ENCODE data around the gene OR10K1.

GRCh38 chr1:158454537-158454936, 7.1 kb upstream of the OR10K1 start:
- TF ChIP-seq CTCF (IDR thresholded peaks at IDR 0.05) (no peak), RAD21 (conservative IDR thresholded peaks at IDR 0.05 in 1 of 2, IDR thresholded peaks at IDR 0.05 in 1 of 2) (no peak), KDM1A (IDR thresholded peaks at IDR 0.05; ENCODE audit: low read depth) (no peak), POLR2A (IDR thresholded peaks at IDR 0.05; ENCODE audit: low read length) (no peak), SMC3 (IDR thresholded peaks at IDR 0.05) (no peak), MYC (IDR thresholded peaks at IDR 0.05; ENCODE audit: borderline replicate concordance, low read length) (no peak), EP300 (IDR thresholded peaks at IDR 0.05) (no peak), CBX8 (IDR thresholded peaks at IDR 0.05) (no peak)

Data from A549 (cell line).